CD14-positive monocyte (primary cell): ENCODE data around the gene KRTAP21-1. TPM values are rescaled to one million over a fixed set of nuclear protein-coding genes. Genes with fewer than 3 reads are reported as not detected.

Source experiments
- DNase-seq, 3 donors: peaks; one replicate each; pipeline ENCODE4 v3.0.0-alpha.2; 2011 to 2022
- H2AFZ ChIP-seq: 2 replicates; pipeline ENCODE4 v1.6.0; 2012; ENCODE audit warnings: mild to moderate bottlenecking, low read depth, low read length, inconsistent platforms; ENCODE audit not compliant: insufficient read depth, poor library complexity, severe bottlenecking
- H3K27ac ChIP-seq, 2 donors: 1 replicate in 1 of 2; 2 replicates in 1 of 2; pipeline ENCODE4 v1.5.1; 2012 to 2013; ENCODE audit warnings: low read length in 2 of 2, control low read depth in 1 of 2, inconsistent platforms in 1 of 2, low read depth in 1 of 2, mild to moderate bottlenecking in 1 of 2
- H3K27me3 ChIP-seq, 2 donors: one replicate each; pipeline versions ENCODE4 v1.6.0 to v1.6.1; 2011 to 2013; ENCODE audit warnings: low read length in 2 of 2; ENCODE audit not compliant: control insufficient read depth in 2 of 2, insufficient read depth in 2 of 2
- H3K36me3 ChIP-seq, 2 donors: replicated peaks in 1 of 2; 1 replicate in 1 of 2; 2 replicates in 1 of 2; pipeline versions ENCODE4 v1.5.1 to v1.6.1; 2012 to 2013; ENCODE audit warnings: low read length in 2 of 2, control low read depth in 1 of 2, inconsistent platforms in 1 of 2, mild to moderate bottlenecking in 1 of 2; ENCODE audit not compliant: insufficient read depth in 2 of 2, control insufficient read depth in 1 of 2
- H3K4me1 ChIP-seq, 2 donors: 1 replicate in 1 of 2; 2 replicates in 1 of 2; pipeline versions ENCODE4 v1.5.1 to v1.6.1; 2012 to 2013; ENCODE audit warnings: low read length in 2 of 2, control low read depth in 1 of 2, inconsistent platforms in 1 of 2, mild to moderate bottlenecking in 1 of 2, moderate library complexity in 1 of 2; ENCODE audit not compliant: insufficient read depth in 2 of 2, control insufficient read depth in 1 of 2
- H3K4me2 ChIP-seq: replicated peaks from 2 replicates; pipeline ENCODE3; 2012; ENCODE audit warnings: low read length, moderate library complexity, mild to moderate bottlenecking; ENCODE audit not compliant: poor library complexity, severe bottlenecking; ENCODE audit errors: extremely low read depth
- H3K4me3 ChIP-seq, 3 experiments: fragments of 200-600 bp in 1 of 3; sonication (generic) in 1 of 3; replicated peaks in 1 of 3; 1 replicate in 2 of 3; 2 replicates in 1 of 3; pipeline ENCODE4 v1.5.1; 2011 to 2013; ENCODE audit warnings: low read length in 3 of 3, mild to moderate bottlenecking in 3 of 3, control low read depth in 2 of 3, low read depth in 2 of 3, inconsistent platforms in 1 of 3, moderate library complexity in 1 of 3
- H3K79me2 ChIP-seq: 2 replicates; pipeline ENCODE4 v1.6.0; 2012; ENCODE audit warnings: mild to moderate bottlenecking, control low read depth, inconsistent platforms, low read length, moderate library complexity; ENCODE audit not compliant: insufficient read depth
- H3K9ac ChIP-seq: 2 replicates; pipeline ENCODE4 v1.6.0; 2017; ENCODE audit warnings: low read length, mild to moderate bottlenecking; ENCODE audit not compliant: insufficient read depth, poor library complexity, severe bottlenecking
- H3K9me3 ChIP-seq, 2 donors: replicated peaks in 1 of 2; 1 replicate in 1 of 2; 2 replicates in 1 of 2; pipeline versions ENCODE4 v1.5.1 to v1.6.1; 2012 to 2013; ENCODE audit warnings: low read length in 2 of 2, control low read depth in 1 of 2; ENCODE audit not compliant: control insufficient read depth in 1 of 2, insufficient read depth in 1 of 2
- H4K20me1 ChIP-seq: 2 replicates; pipeline ENCODE4 v1.6.0; 2012; ENCODE audit warnings: mild to moderate bottlenecking, low read length, control low read depth, moderate library complexity; ENCODE audit not compliant: insufficient read depth
- H3K27ac Mint-ChIP-seq, 7 donors: one replicate each; pipeline ENCODE4 v1.8.0; 2020; ENCODE audit warnings: mild to moderate bottlenecking in 7 of 7, mixed read lengths in 7 of 7, moderate library complexity in 6 of 7, inconsistent platforms in 2 of 7
- H3K27me3 Mint-ChIP-seq, 3 donors: one replicate each; pipeline ENCODE4 v1.8.0; 2021 to 2022; ENCODE audit warnings: low read depth in 3 of 3, mild to moderate bottlenecking in 3 of 3, mixed read lengths in 3 of 3, moderate library complexity in 3 of 3, inconsistent platforms in 1 of 3
- H3K36me3 Mint-ChIP-seq, 2 donors: one replicate each; pipeline ENCODE4 v1.8.0; 2020; ENCODE audit warnings: mixed read lengths in 2 of 2, inconsistent platforms in 1 of 2, mild to moderate bottlenecking in 1 of 2
- H3K4me1 Mint-ChIP-seq: one replicate; pipeline ENCODE4 v1.8.0; 2020; ENCODE audit warnings: mild to moderate bottlenecking, mixed read lengths
- H3K4me3 Mint-ChIP-seq, 2 donors: one replicate each; pipeline ENCODE4 v1.8.0; 2020; ENCODE audit warnings: mild to moderate bottlenecking in 2 of 2, mixed read lengths in 2 of 2, moderate library complexity in 1 of 2
- H3K9me3 Mint-ChIP-seq, 7 donors: one replicate each; pipeline ENCODE4 v1.8.0; 2020 to 2022; ENCODE audit warnings: mixed read lengths in 7 of 7, mild to moderate bottlenecking in 6 of 7, moderate library complexity in 6 of 7, inconsistent platforms in 2 of 7
- WGBS: methylation state at CpG from one replicate; pipeline ENCODE4 v1.1.5; 2013; ENCODE audit warnings: missing lambda C conversion rate; ENCODE audit not compliant: insufficient coverage; 5-methylcytosine and 5-hydroxymethylcytosine counted together
- intact Hi-C, 2 donors: fragments of 100-400 bp; cut with micrococcal nuclease; formaldehyde crosslinking; loops; one replicate each; pipeline versions ENCODE4 v1.15.0 to v1.15.1; 2023
- polyA plus RNA-seq, 3 donors: library from polyadenylated mRNA; depleted of rRNA in 1 of 3; unstranded in 2 of 3; stranded (reverse) in 1 of 3; fragments of 300-500 nt in 2 of 3; fragments of >200 nt in 1 of 3; fragmentation: Illumina TruSeq in 2 of 3; gene quantifications; 1 replicate in 2 of 3; 2 replicates in 1 of 3; pipeline ENCODE4 v1.2.3, GENCODE V29; 2012 to 2021
- TF ChIP-seq, protein P1 (sequence below): fragments of 200-600 bp; IDR thresholded peaks from one replicate; pipeline ENCODE4 v1.8.0; 2022; ENCODE audit warnings: antibody characterized with exemption, mild to moderate bottlenecking

The KRTAP21-1 gene
- polyA plus RNA-seq, 3 donors = not detected

DNA sequence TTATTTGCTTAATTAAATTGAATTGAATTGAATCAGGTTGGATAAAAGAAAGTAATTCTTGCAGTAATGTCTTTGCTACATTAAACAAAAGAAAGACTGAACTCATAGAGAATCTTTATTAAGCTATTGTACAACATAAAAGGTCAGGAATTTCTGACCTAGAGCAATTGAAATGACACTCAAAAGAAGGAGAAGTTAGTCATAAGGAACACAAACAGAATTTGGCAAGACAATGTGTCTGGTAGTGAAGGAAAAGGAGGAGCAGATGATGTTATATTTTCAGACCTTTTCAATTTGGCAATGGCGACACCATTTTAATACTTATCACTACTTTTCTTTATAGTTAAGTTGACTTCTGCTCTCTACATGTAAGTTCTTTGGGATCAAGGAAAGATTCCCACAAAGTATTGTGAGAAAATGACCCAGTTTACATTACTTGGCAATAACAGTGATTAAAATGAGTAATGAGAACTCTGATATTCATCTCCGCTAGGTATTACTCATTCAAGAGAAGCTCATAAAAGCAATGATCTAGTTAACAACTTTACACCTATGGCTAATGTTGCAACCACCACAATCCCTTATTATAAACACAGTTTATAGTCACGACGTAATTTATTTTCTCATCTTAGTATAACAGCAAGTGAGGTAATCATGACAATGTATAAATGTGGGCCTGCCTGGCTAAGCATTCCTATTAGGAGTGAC is 14.7 kb upstream of the KRTAP21-1 start:
- H3K4me3 Mint-ChIP-seq = no peak overlapping the region
- peaks cover 0 to 10% (median 0%) of the 10 kb centered on the region in 7 donors for H3K9me3 Mint-ChIP-seq
- no peaks in the 10 kb centered on the region for H3K4me1 ChIP-seq
- DNase-seq = no peak
- H3K36me3 Mint-ChIP-seq = no peaks in the 10 kb centered on the region
- no peak overlapping the region for H3K9ac ChIP-seq
- no peaks in the 10 kb centered on the region for H4K20me1 ChIP-seq
- no peaks in the 10 kb centered on the region for H3K27me3 ChIP-seq
- H2AFZ ChIP-seq = no peak overlapping the region
- no peak overlapping the region for H3K4me2 ChIP-seq
- H3K27ac ChIP-seq = no peak overlapping the region
- no peaks in the 10 kb centered on the region for H3K79me2 ChIP-seq
- no CpG with 5 or more reads among the region's 4 CpGs for WGBS
- TF ChIP-seq, protein P1, sequence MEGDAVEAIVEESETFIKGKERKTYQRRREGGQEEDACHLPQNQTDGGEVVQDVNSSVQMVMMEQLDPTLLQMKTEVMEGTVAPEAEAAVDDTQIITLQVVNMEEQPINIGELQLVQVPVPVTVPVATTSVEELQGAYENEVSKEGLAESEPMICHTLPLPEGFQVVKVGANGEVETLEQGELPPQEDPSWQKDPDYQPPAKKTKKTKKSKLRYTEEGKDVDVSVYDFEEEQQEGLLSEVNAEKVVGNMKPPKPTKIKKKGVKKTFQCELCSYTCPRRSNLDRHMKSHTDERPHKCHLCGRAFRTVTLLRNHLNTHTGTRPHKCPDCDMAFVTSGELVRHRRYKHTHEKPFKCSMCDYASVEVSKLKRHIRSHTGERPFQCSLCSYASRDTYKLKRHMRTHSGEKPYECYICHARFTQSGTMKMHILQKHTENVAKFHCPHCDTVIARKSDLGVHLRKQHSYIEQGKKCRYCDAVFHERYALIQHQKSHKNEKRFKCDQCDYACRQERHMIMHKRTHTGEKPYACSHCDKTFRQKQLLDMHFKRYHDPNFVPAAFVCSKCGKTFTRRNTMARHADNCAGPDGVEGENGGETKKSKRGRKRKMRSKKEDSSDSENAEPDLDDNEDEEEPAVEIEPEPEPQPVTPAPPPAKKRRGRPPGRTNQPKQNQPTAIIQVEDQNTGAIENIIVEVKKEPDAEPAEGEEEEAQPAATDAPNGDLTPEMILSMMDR = no peak
- intact Hi-C loops = no loop called here
- no peaks in the 10 kb centered on the region for H3K36me3 ChIP-seq
- peaks cover 0 to 3% (median 0%) of the 10 kb centered on the region in 3 donors for H3K27me3 Mint-ChIP-seq
- no peak overlapping the region for H3K27ac Mint-ChIP-seq
- peaks cover 3 to 21% of the 10 kb centered on the region in 2 donors for H3K9me3 ChIP-seq
- no peak overlapping the region for H3K4me3 ChIP-seq
- H3K4me1 Mint-ChIP-seq = no peaks in the 10 kb centered on the region

DNA sequence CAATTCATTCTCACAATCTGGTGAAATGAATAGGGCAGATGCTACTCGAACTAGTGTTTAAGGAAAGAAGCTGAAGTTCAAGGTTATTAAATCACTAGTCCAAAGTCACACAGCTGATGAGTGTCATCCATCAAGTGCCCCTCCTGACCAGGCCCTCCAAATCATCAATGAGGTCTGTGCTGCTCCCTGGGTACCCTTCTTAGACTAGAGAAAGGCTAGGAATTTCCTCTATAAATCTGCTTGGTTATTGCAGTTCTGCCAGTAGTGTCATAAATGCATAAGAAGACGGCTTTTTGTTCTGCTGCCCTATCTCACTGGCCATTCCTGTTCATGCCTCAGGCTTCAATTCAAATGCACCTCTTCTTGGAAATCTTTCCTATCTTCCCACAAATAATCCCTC is 5.5 kb upstream of the KRTAP21-1 start:
- TF ChIP-seq, protein P1 = no peak

More for the DNA sequence above, 5.5 kb upstream of the KRTAP21-1 start:
- WGBS = 100% methylated on average over 1 of the region's 2 CpGs
- H3K4me1 Mint-ChIP-seq = no peaks in the 10 kb centered on the region
- H3K27ac ChIP-seq = no peak overlapping the region
- H3K4me2 ChIP-seq = no peak overlapping the region
- H3K4me3 Mint-ChIP-seq = no peak overlapping the region
- peak overlapping the region in 1 of 7 donors; percentile 27 for H3K27ac Mint-ChIP-seq
- H3K27me3 ChIP-seq = no peaks in the 10 kb centered on the region
- no peaks in the 10 kb centered on the region for H3K36me3 Mint-ChIP-seq
- no peak overlapping the region for H3K4me3 ChIP-seq
- no peak overlapping the region for H2AFZ ChIP-seq
- no peak overlapping the region for H3K9ac ChIP-seq
- peaks cover 3 to 9% of the 10 kb centered on the region in 2 donors for H3K9me3 ChIP-seq
- H3K4me1 ChIP-seq = no peaks in the 10 kb centered on the region
- no peaks in the 10 kb centered on the region for H3K36me3 ChIP-seq
- intact Hi-C loops = no loop called here
- no peak for DNase-seq
- peaks cover 2 to 9% (median 6%) of the 10 kb centered on the region in 7 donors for H3K9me3 Mint-ChIP-seq
- no peaks in the 10 kb centered on the region for H4K20me1 ChIP-seq
- no peaks in the 10 kb centered on the region for H3K79me2 ChIP-seq
- no peaks in the 10 kb centered on the region for H3K27me3 Mint-ChIP-seq
